PC-9 (cell line): ENCODE results near the gene FOXD2. TPM values are rescaled to one million over a fixed set of nuclear protein-coding genes. Genes with fewer than 3 reads are reported as not detected.

Experiments used
- BruUV-seq: library from RNA; stranded (reverse); fragments of 400-500 nt; replicated peaks from 2 replicates; lab custom pipeline; 2021; lab: Mats Ljungman, UMichigan
- CTCF ChIA-PET: fragments of 300-600 bp; sonication (Branson Sonifier 250); formaldehyde crosslinking; loops from one replicate; lab custom pipeline; 2022; ENCODE audit warnings: antibody characterized with exemption; lab: Charles Lee
- POLR2A ChIA-PET: fragments of 300-600 bp; sonication (Branson Sonifier 250); formaldehyde crosslinking; loops from one replicate; lab custom pipeline; 2022; ENCODE audit warnings: antibody characterized with exemption; ENCODE audit not compliant: unreplicated experiment; lab: Charles Lee
- DNase-seq, 2 experiments: peaks; one replicate each; pipeline versions ENCODE4 v3.0.0 to v3.0.0-alpha.2; 2015 to 2022; ENCODE audit warnings: mixed read lengths in 1 of 2
- H2AFZ ChIP-seq: fragments of 200-600 bp; sonication (generic); 2 replicates; pipeline ENCODE4 v1.8.1; 2017; ENCODE audit warnings: antibody characterized with exemption
- H3F3A ChIP-seq: fragments of 200-600 bp; sonication (generic); 2 replicates; pipeline ENCODE4 v1.8.1; 2017; ENCODE audit warnings: antibody characterized with exemption, mild to moderate bottlenecking, low read depth; ENCODE audit not compliant: insufficient read depth
- H3K27ac ChIP-seq: fragments of 200-600 bp; sonication (generic); 2 replicates; pipeline ENCODE4 v1.6.1; 2016; ENCODE audit warnings: mixed run types
- H3K27me3 ChIP-seq: fragments of 200-600 bp; sonication (generic); 2 replicates; pipeline ENCODE4 v1.6.1; 2016; ENCODE audit warnings: low read depth, mixed run types; ENCODE audit not compliant: insufficient read depth
- H3K36me3 ChIP-seq: fragments of 200-600 bp; sonication (generic); 2 replicates; pipeline ENCODE4 v1.6.1; 2016; ENCODE audit warnings: low read depth, mixed run types
- H3K4me1 ChIP-seq: fragments of 200-600 bp; sonication (generic); replicated peaks from 2 replicates; pipeline ENCODE4 v1.6.1; 2016; ENCODE audit warnings: mixed run types; ENCODE audit not compliant: insufficient read depth
- H3K4me2 ChIP-seq: fragments of 200-600 bp; sonication (generic); 2 replicates; pipeline ENCODE4 v1.6.1; 2017; ENCODE audit warnings: mixed run types
- H3K4me3 ChIP-seq: fragments of 200-600 bp; sonication (generic); 2 replicates; pipeline ENCODE4 v1.6.1; 2016; ENCODE audit warnings: mixed run types
- H3K79me2 ChIP-seq: fragments of 200-600 bp; sonication (generic); 2 replicates; pipeline ENCODE4 v1.6.1; 2017; ENCODE audit warnings: low read depth, mixed run types
- H3K9me2 ChIP-seq: fragments of 200-600 bp; sonication (generic); 2 replicates; pipeline ENCODE4 v1.8.1; 2017; ENCODE audit warnings: mild to moderate bottlenecking; ENCODE audit not compliant: insufficient read depth
- H3K9me3 ChIP-seq: fragments of 200-600 bp; sonication (generic); 2 replicates; pipeline ENCODE4 v1.8.1; 2016; ENCODE audit warnings: low read depth; ENCODE audit not compliant: insufficient read depth
- H4K20me1 ChIP-seq: fragments of 200-600 bp; sonication (generic); 2 replicates; pipeline ENCODE4 v1.8.1; 2017; ENCODE audit not compliant: insufficient read depth
- CTCF ChIP-seq: fragments of 200-600 bp; sonication (generic); conservative IDR thresholded peaks from 2 replicates; pipeline ENCODE4 v1.6.1; 2017; ENCODE audit warnings: mixed run types, antibody characterized with exemption, mild to moderate bottlenecking, moderate library complexity
- EZH2 ChIP-seq: fragments of 200-600 bp; sonication (generic); IDR thresholded peaks from 2 replicates; pipeline ENCODE4 v1.8.0; 2017; ENCODE audit warnings: antibody characterized with exemption, low read depth
- intact Hi-C: fragments of 100-400 bp; cut with micrococcal nuclease; formaldehyde crosslinking; loops from one replicate; pipeline ENCODE4 v1.10.0; 2022; ENCODE audit not compliant: unreplicated experiment
- total RNA-seq: library from RNA; stranded (reverse); gene quantifications from 2 replicates; pipeline ENCODE4 v1.2.3, GENCODE V29; 2021

Gene FOXD2
- total RNA-seq, 1 experiment from 2014 or later: 0.35 TPM

GRCh38 chr1:47465605-47466004 lies 27.8 kb downstream of the FOXD2 start:
- TF ChIP-seq CTCF (no peak), EZH2 (no peak)
- POLR2A ChIA-PET: no interaction called here
- no peak overlapping the region for H3K4me3 ChIP-seq
- no peak overlapping the region for H3K4me2 ChIP-seq
- H3K36me3 ChIP-seq: no peaks in the 10 kb centered on the region
- no TSS peak for BruUV-seq
- H3K9me2 ChIP-seq: no peaks in the 10 kb centered on the region
- intact Hi-C loops: no loop called here
- H4K20me1 ChIP-seq: no peaks in the 10 kb centered on the region
- peaks cover 21% of the 10 kb centered on the region for H3K27me3 ChIP-seq
- H3K27ac ChIP-seq: no peak overlapping the region
- no peaks in the 10 kb centered on the region for H3K4me1 ChIP-seq
- H2AFZ ChIP-seq: no peak overlapping the region
- H3F3A ChIP-seq: no peaks in the 10 kb centered on the region
- no peaks in the 10 kb centered on the region for H3K79me2 ChIP-seq
- H3K9me3 ChIP-seq: no peaks in the 10 kb centered on the region
- DNase-seq: no peak
- CTCF ChIA-PET: no interaction called here

GRCh38 chr1:47468709-47469389 lies 31.0 kb downstream of the FOXD2 start:
- BruUV-seq: no TSS peak
- Histone ChIP-seq H3K27me3 (no peaks in the 10 kb centered on the region), H2AFZ (no peak overlapping the region), H3K9me3 (no peaks in the 10 kb centered on the region), H3K4me2 (no peak overlapping the region), H3K36me3 (no peaks in the 10 kb centered on the region), H3K4me1 (no peaks in the 10 kb centered on the region), H3K79me2 (no peaks in the 10 kb centered on the region), H4K20me1 (no peaks in the 10 kb centered on the region), H3K27ac (no peak overlapping the region), H3F3A (no peaks in the 10 kb centered on the region), H3K9me2 (no peaks in the 10 kb centered on the region), H3K4me3 (no peak overlapping the region)
- ChIA-PET CTCF (no interaction called here), POLR2A (no interaction called here)
- TF ChIP-seq EZH2: no peak
- no peak for TF ChIP-seq CTCF
- intact Hi-C loops: no loop called here
- DNase-seq: no peak

GRCh38 chr1:47469390-47469759 lies 31.5 kb downstream of the FOXD2 start:
- H3K9me3 ChIP-seq: no peaks in the 10 kb centered on the region
- H2AFZ ChIP-seq: no peak overlapping the region
- H3K27ac ChIP-seq: no peak overlapping the region
- ChIA-PET CTCF (no interaction called here), POLR2A (no interaction called here)
- H3F3A ChIP-seq: no peaks in the 10 kb centered on the region
- H3K36me3 ChIP-seq: no peaks in the 10 kb centered on the region
- H3K9me2 ChIP-seq: no peaks in the 10 kb centered on the region
- peaks cover 3% of the 10 kb centered on the region for H3K4me1 ChIP-seq
- no peak for DNase-seq
- H3K4me2 ChIP-seq: no peak overlapping the region
- H3K27me3 ChIP-seq: no peaks in the 10 kb centered on the region
- H3K79me2 ChIP-seq: no peaks in the 10 kb centered on the region
- intact Hi-C loops: no loop called here
- TF ChIP-seq CTCF: no peak
- TF ChIP-seq EZH2: no peak
- H4K20me1 ChIP-seq: no peaks in the 10 kb centered on the region
- BruUV-seq: no TSS peak
- no peak overlapping the region for H3K4me3 ChIP-seq
